Fibroblast of mammary gland (primary cell): ENCODE data around the gene OLIG3.

Experiments
- DNase-seq: peaks from one replicate; pipeline ENCODE4 v3.0.0-alpha.2; 2010; ENCODE audit warnings: low read depth
- H3K4me3 ChIP-seq: 2 replicates; pipeline ENCODE4 v1.5.1; 2011; ENCODE audit warnings: low read depth, mild to moderate bottlenecking, low read length, moderate library complexity; ENCODE audit not compliant: control insufficient read depth
- CTCF ChIP-seq: conservative IDR thresholded peaks from 2 replicates; pipeline ENCODE4 v1.5.1; 2011; ENCODE audit warnings: low read depth, low read length, inconsistent platforms; ENCODE audit not compliant: control insufficient read depth, insufficient read depth

OLIG3 gene

GRCh38 chr6:137530404-137530803 is 36.2 kb upstream of the OLIG3 start:
- H3K4me3 ChIP-seq: no peak overlapping the region
- no peak for DNase-seq
- TF ChIP-seq CTCF: no peak

DNA sequence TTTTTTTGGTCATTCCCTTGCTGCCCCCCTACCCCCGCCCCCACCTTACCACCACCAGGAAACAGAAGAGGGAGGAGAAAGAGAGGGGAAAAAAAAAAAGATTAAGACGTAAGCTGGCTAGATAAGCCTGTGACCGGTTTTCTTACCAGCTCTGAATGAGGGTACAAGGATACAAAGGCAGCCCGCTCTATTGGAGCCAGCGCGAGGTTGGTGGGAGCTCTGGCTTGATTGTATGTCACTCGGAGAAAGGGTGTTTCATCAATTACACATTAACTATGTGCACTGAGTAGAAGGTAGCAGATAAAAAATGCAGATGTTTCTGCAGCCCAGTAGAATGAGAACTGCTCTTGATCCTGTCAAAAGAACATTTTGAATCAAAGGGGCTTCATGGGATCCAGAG is 28.6 kb upstream of the OLIG3 start:
- TF ChIP-seq CTCF: no peak
- no peak for DNase-seq
- H3K4me3 ChIP-seq: no peak overlapping the region

GRCh38 chr6:137522198-137522798 is 28.1 kb upstream of the OLIG3 start:
- TF ChIP-seq CTCF: no peak
- DNase-seq: no peak
- no peak overlapping the region for H3K4me3 ChIP-seq

DNA sequence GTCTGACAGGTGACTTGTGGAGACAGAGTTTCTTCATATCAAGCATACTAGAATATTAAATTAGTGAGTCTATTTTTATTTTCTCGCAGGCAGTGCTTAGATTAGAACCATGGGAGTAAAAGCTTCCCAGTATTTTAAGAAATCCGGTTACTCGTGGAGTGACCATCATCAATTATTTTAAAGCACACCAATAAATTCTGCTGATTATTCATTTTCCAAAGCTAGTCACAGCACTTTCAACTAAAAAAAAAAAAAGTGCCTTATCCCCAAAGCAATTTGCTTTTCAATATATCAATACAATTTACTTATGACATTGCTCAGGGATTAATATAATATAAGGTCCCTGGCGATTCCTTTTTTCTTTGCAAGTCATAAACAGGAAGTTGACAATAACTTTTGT is 26.3 kb upstream of the OLIG3 start:
- TF ChIP-seq CTCF: no peak
- DNase-seq: no peak
- H3K4me3 ChIP-seq: no peak overlapping the region

DNA sequence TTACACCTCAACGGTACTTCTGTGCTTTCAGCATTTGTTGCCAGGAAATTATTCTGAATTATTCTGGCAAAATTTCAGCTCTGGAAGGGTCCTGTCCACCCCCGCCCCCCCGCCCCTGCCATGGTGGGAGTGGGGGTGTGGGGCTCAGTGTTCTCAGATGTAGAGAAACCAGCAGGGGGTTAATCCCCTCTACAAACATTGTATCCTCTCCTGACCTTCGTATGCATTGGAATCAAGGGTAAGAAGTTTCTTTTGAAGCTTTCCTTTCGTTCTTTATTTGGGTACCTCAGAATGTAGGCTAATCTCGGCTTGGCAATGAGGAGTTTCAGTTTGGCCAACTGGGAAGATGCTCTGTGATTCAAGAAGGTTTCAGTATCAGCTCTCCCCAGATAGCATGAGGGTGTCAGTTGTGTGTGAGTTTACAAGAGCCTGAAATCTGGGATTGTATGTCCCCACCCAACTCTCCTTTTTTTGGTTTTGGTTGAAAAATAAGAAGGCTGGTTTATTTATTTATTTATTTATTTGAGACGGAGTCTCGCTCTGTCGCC is 25.5 kb upstream of the OLIG3 start:
- no peak overlapping the region for H3K4me3 ChIP-seq
- DNase-seq: no peak
- no peak for TF ChIP-seq CTCF

DNA sequence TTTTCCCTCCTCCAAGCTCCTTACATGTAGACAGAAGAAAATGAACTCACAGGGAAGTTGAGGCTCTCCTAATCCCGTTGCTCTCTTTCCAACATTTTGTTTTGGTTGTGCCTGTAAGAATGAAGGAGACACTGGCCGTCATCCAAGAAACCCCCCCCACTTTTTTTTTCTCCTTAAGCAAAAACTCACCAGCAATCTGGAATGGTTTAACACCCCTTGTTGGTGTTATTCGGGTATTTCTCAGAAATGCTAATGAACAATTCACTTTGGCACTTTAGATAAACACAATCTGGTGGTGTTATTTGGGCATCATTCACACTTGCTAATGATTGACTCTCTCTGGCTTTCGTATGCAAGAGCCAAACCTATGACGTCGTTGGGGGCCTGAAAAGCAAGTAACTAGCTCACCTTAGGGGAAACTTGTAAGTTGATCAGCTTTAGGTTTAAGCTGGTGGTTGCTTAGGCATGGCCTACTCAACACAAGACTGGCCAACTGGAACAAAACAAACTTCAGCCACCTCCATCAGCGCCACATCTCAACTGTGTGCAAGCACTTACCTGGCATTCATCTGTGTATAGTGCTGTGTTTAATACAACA is 24.3 kb upstream of the OLIG3 start:
- no peak overlapping the region for H3K4me3 ChIP-seq
- no peak for DNase-seq
- no peak for TF ChIP-seq CTCF
